HG02840 (cell line): ENCODE data around the gene ZSCAN10.

ENCODE experiments used
- ATAC-seq: cut with Tn5 transposase; IDR thresholded peaks from one replicate; pipeline ENCODE4 v1.9.1; 2021; ENCODE audit warnings: mild to moderate bottlenecking, moderate library complexity, moderate number of reproducible peaks; ENCODE audit not compliant: unreplicated experiment, low FRiP score

The ZSCAN10 gene

GRCh38 chr16:3049921-3050481, 49.1 kb downstream of the ZSCAN10 start:
- ATAC-seq, result no peak

GRCh38 chr16:3047387-3047720, 51.7 kb downstream of the ZSCAN10 start:
- ATAC-seq, result no peak

GRCh38 chr16:3046641-3047386, 52.3 kb downstream of the ZSCAN10 start:
- ATAC-seq, result no peak

GRCh38 chr16:3045758-3046640, 53.1 kb downstream of the ZSCAN10 start, which contains the start of gene MMP25:
MMP25 (plus strand) TSS chr16:3046561; CDS start chr16:3046918, 357 bp downstream.
- ATAC-seq, result no peak

- ATAC-seq, result no peak
These were observed 54.4 kb downstream of the ZSCAN10 start for GRCh38 chr16:3044708-3045107.

GRCh38 chr16:3042376-3042775, 56.7 kb downstream of the ZSCAN10 start:
- no peak for ATAC-seq

GRCh38 chr16:3038896-3039295, 60.2 kb downstream of the ZSCAN10 start:
- no peak for ATAC-seq
